Measurements from ENCODE around the gene E4F1. TPM values are rescaled to one million over a fixed set of nuclear protein-coding genes. Genes with fewer than 3 reads are reported as not detected.

Gene E4F1
- total and polyA plus RNA-seq, 10 of the 15 experiments (the other 5 are each of a cell fraction or from before 2014, with no cell fraction given): 0.23 to 36.5 (median 14.5) TPM

GRCh38 chr16:2237493-2238149 lies 14.2 kb downstream of the E4F1 start:
- no peak overlapping the region for H3K4me3 ChIP-seq
- ChIA-PET RAD21 (ENCODE audit: unreplicated experiment) (no interaction called here), POLR2A (no interaction called here), SMC1A (ENCODE audit: uncharacterized antibody, unreplicated experiment) (no interaction called here), CTCF (no interaction called here)
- no peak overlapping the region for H2AFZ ChIP-seq (ENCODE audit: control insufficient read depth, low read depth, low read length)
- peaks cover 0 to 21% of the 10 kb centered on the region in 2 experiments; a peak in 3 of 4 replicates for H3K36me3 ChIP-seq (ENCODE audit: control insufficient read depth in 2 of 2, insufficient read depth in 2 of 2, low read length in 1 of 2)
- no peaks in the 10 kb centered on the region for H3K9me3 ChIP-seq (replicated peaks; ENCODE audit: control insufficient read depth, insufficient read depth, low read length)
- no peak overlapping the region for H3K4me2 ChIP-seq (ENCODE audit: control insufficient read depth, insufficient read depth)
- FAIRE-seq: no peak
- no peak overlapping the region for H3K27ac ChIP-seq (ENCODE audit: control insufficient read depth, insufficient read depth)
- no TSS peak for BruUV-seq (replicated peaks)
- intact Hi-C loops (cut with micrococcal nuclease; ENCODE audit: unreplicated experiment): no loop called here
- in situ Hi-C loops (cut with MboI): no loop called here
- H3K9ac ChIP-seq (ENCODE audit: control insufficient read depth, insufficient read depth, low read length): no peak overlapping the region
- 38% methylated on average over 45 of the region's 65 CpGs for WGBS (ENCODE audit: insufficient coverage, insufficient replicate concordance, low lambda C conversion rate, missing lambda C conversion rate)
- no peak for DNase-seq (ENCODE audit: low read depth, low spot score)
- TF ChIP-seq POLR2A (IDR thresholded peaks at IDR 0.05; ENCODE audit: low read depth, low read length) (0 out of 2 replicates have a peak, but pooled peaks have one; percentile 7), HDAC2 (IDR thresholded peaks at IDR 0.05) (no peak), POLR2AphosphoS2 (IDR thresholded peaks at IDR 0.05; ENCODE audit: low read depth, low read length) (0 out of 2 replicates have a peak, but pooled peaks have one; percentile 3), HSF1 (IDR thresholded peaks at IDR 0.05; ENCODE audit: low read depth, low read length) (no peak), ELK1 (IDR thresholded peaks at IDR 0.05; ENCODE audit: low read depth, low read length) (no peak), ZBED1 (IDR thresholded peaks at IDR 0.05; ENCODE audit: borderline replicate concordance) (no peak)
- no peak for ATAC-seq
- no peaks in the 10 kb centered on the region for H3K4me1 ChIP-seq (ENCODE audit: control insufficient read depth, insufficient read depth, low read length)
- H3K27me3 ChIP-seq (replicated peaks in 1 of 2; ENCODE audit: control insufficient read depth in 2 of 2, insufficient read depth in 2 of 2, low read length in 1 of 2): no peaks in the 10 kb centered on the region
- H4K20me1 ChIP-seq (ENCODE audit: control insufficient read depth, insufficient read depth): no peaks in the 10 kb centered on the region
- no peaks in the 10 kb centered on the region for H3K79me2 ChIP-seq (ENCODE audit: control insufficient read depth, insufficient read depth, low read length)
